LNCaP clone FGC (cell line): ENCODE data around the gene YEATS2.
"Not testable (repeated sequence)": the region's sequence is repeated elsewhere in the genome, so short reads cannot be mapped to it uniquely, and the experiment has no call there.

Source experiments
- DNase-seq: peaks from one replicate; pipeline ENCODE4 v3.0.0-alpha.2; 2011; ENCODE audit warnings: low read depth
- H3K4me3 ChIP-seq: 2 replicates; pipeline ENCODE4 v1.5.1; 2011; ENCODE audit warnings: mild to moderate bottlenecking, low read depth, low read length, control low read depth
- CTCF ChIP-seq: IDR thresholded peaks from 2 replicates; pipeline ENCODE4 v1.5.1; 2012; ENCODE audit warnings: mild to moderate bottlenecking; ENCODE audit not compliant: control insufficient read depth, insufficient read depth; ENCODE audit errors: extremely low read depth

The YEATS2 gene

GRCh38 chr3:183697123-183697609, 431 bp upstream of the YEATS2 start:
- DNase-seq = no peak
- H3K4me3 ChIP-seq = peak overlapping the region; percentile 97
- TF ChIP-seq CTCF = no peak

- peak overlapping the region; percentile 97 for H3K4me3 ChIP-seq
- TF ChIP-seq CTCF = no peak
- no peak for DNase-seq
Observed at GRCh38 chr3:183698318-183698751, 738 bp downstream of the YEATS2 start.

GRCh38 chr3:183698756-183699155, 1.2 kb downstream of the YEATS2 start:
- H3K4me3 ChIP-seq = peak overlapping the region; percentile 97
- DNase-seq = no peak

GRCh38 chr3:183699238-183699947, 1.8 kb downstream of the YEATS2 start:
- TF ChIP-seq CTCF = no peak
- H3K4me3 ChIP-seq = peak overlapping the region; percentile 97
- no peak for DNase-seq

More at GRCh38 chr3:183698756-183699155, 1.2 kb downstream of the YEATS2 start:
- no peak for TF ChIP-seq CTCF

GRCh38 chr3:183701744-183702143, 4.1 kb downstream of the YEATS2 start:
- DNase-seq = no peak
- no peak overlapping the region for H3K4me3 ChIP-seq
- no peak for TF ChIP-seq CTCF

GRCh38 chr3:183703892-183704291, 6.3 kb downstream of the YEATS2 start:
- not testable (repeated sequence) for H3K4me3 ChIP-seq, DNase-seq

- no peak for DNase-seq
- no peak for TF ChIP-seq CTCF
- no peak overlapping the region for H3K4me3 ChIP-seq
Observed at GRCh38 chr3:183710231-183710630, 12.6 kb downstream of the YEATS2 start.
